SK-N-SH treated with all-trans-retinoic acid at 6 μM for 48 hours (cell line): ENCODE measurements around the gene CHCHD4.

Experiments used
- ATAC-seq: fragments of 200-7000 bp; cut with Tn5 transposase; 3 replicates; pipeline ENCODE4 v1.9.1; 2020; ENCODE audit warnings: mild to moderate bottlenecking, moderate library complexity
- ARNTL ChIP-seq: fragments of 450-650 bp; formaldehyde crosslinking; IDR thresholded peaks from 2 replicates; pipeline ENCODE4 v1.5.0; 2020; ENCODE audit warnings: low read depth, mild to moderate bottlenecking, moderate library complexity, borderline replicate concordance
- BACH2 ChIP-seq: fragments of 250-450 bp; sonication (Bioruptor Pico); IDR thresholded peaks from 2 replicates; pipeline ENCODE4 v1.9.0; 2021; ENCODE audit warnings: mild to moderate bottlenecking, borderline replicate concordance
- CSDC2 ChIP-seq: fragments of 250-450 bp; sonication (Bioruptor Pico); IDR thresholded peaks from 2 replicates; pipeline ENCODE4 v1.5.0; 2020; ENCODE audit warnings: mild to moderate bottlenecking, moderate library complexity
- ESRRG ChIP-seq: fragments of 250-450 bp; sonication (Bioruptor Pico); IDR thresholded peaks from 2 replicates; pipeline ENCODE4 v1.6.1; 2021; ENCODE audit warnings: mild to moderate bottlenecking
- ISL1 ChIP-seq: fragments of 250-450 bp; sonication (Bioruptor Pico); IDR thresholded peaks from 2 replicates; pipeline ENCODE4 v2.1.2; 2022; ENCODE audit warnings: mild to moderate bottlenecking, moderate library complexity
- OSR1 ChIP-seq: fragments of 250-450 bp; sonication (Bioruptor Pico); IDR thresholded peaks from 2 replicates; pipeline ENCODE4 v1.8.0; 2022; ENCODE audit warnings: moderate library complexity, mild to moderate bottlenecking, inconsistent platforms
- RARB ChIP-seq: fragments of 250-450 bp; sonication (Bioruptor Pico); IDR thresholded peaks from 2 replicates; pipeline ENCODE4 v1.8.0; 2021; ENCODE audit warnings: mild to moderate bottlenecking, moderate library complexity
- TOX ChIP-seq: fragments of 250-450 bp; sonication (Bioruptor Pico); IDR thresholded peaks from 2 replicates; pipeline ENCODE4 v1.8.0; 2021; ENCODE audit warnings: mild to moderate bottlenecking, moderate library complexity, borderline replicate concordance
- ZC3H10 ChIP-seq: fragments of 250-450 bp; sonication (Bioruptor Pico); IDR thresholded peaks from 2 replicates; pipeline ENCODE4 v1.5.1; 2021; ENCODE audit warnings: mild to moderate bottlenecking, moderate library complexity
- ZFP3 ChIP-seq: fragments of 250-450 bp; sonication (Bioruptor Pico); IDR thresholded peaks from 2 replicates; pipeline ENCODE4 v1.5.0; 2020; ENCODE audit warnings: mild to moderate bottlenecking, moderate library complexity
- ZFP30 ChIP-seq: fragments of 450-650 bp; formaldehyde crosslinking; IDR thresholded peaks from 2 replicates; pipeline ENCODE4 v1.5.0; 2022; ENCODE audit warnings: mild to moderate bottlenecking, moderate library complexity
- ZNF565 ChIP-seq: fragments of 450-650 bp; formaldehyde crosslinking; conservative IDR thresholded peaks from 2 replicates; pipeline ENCODE4 v1.5.0; 2020; ENCODE audit warnings: low read depth, mild to moderate bottlenecking, moderate library complexity
- ZNF70 ChIP-seq: fragments of 450-650 bp; formaldehyde crosslinking; IDR thresholded peaks from 2 replicates; pipeline ENCODE4 v1.5.0; 2020; ENCODE audit warnings: mild to moderate bottlenecking, moderate library complexity
- ZNF8 ChIP-seq: fragments of 450-650 bp; formaldehyde crosslinking; IDR thresholded peaks from 2 replicates; pipeline ENCODE4 v1.5.0; 2020; ENCODE audit warnings: mild to moderate bottlenecking, moderate library complexity
- TF ChIP-seq, protein P1 (sequence below): fragments of 250-450 bp; sonication (Bioruptor Pico); IDR thresholded peaks from 2 replicates; pipeline ENCODE4 v1.5.0; 2020; ENCODE audit warnings: mild to moderate bottlenecking, moderate library complexity
- TF ChIP-seq, protein P2 (sequence below): fragments of 250-450 bp; sonication (Bioruptor Pico); IDR thresholded peaks from 2 replicates; pipeline ENCODE4 v1.5.1; 2021; ENCODE audit warnings: mild to moderate bottlenecking, moderate library complexity
- TF ChIP-seq, protein P3 (sequence below): fragments of 250-450 bp; sonication (Bioruptor Pico); IDR thresholded peaks from 2 replicates; pipeline ENCODE4 v1.8.0; 2021; ENCODE audit warnings: low read depth, mild to moderate bottlenecking, moderate library complexity, borderline replicate concordance

Gene CHCHD4

DNA sequence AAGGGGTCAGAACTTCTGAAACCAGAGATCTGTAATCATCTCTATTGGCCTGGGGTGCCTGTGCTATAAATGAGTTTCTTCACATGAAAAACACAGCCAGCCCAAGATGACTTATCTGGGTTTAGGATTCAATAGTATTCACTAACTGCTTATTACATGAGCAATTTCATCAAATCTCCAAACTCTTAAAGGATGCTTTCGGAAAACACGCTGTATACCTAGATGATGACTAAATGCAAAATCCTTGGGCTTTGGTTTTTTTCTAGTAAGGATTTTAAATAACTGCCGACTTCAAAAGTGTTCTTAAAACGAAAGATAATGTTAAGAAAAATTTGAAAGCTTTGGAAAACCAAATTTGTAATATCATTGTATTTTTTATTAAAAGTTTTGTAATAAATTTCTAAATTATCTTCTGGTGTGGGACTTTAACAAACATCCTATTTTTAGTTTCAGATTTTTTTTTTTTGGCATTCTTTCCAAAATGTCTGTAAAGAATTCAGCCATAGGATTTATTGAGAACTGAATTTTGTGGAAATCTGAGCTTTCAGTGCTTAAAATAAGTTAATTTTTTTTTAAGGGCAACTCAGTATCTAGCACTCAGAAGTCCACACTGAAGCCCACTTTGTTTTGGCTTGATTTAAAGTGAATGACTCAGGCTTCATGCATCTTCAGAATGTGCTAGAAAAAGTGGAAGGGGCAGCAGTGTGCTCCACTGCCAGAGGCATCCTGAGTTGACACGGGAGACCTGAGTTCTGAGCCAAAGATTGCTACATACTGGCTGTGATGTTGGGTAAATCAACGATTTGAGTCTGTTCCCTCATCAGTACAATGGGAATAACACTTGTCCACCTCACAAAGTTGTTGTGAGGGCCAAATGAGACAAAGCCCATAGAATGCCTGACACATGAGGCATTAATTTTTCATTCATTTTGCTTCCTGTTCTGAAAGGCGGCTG lies 18.9 kb upstream of the CHCHD4 start:
- ATAC-seq: peak; percentile 73

DNA sequence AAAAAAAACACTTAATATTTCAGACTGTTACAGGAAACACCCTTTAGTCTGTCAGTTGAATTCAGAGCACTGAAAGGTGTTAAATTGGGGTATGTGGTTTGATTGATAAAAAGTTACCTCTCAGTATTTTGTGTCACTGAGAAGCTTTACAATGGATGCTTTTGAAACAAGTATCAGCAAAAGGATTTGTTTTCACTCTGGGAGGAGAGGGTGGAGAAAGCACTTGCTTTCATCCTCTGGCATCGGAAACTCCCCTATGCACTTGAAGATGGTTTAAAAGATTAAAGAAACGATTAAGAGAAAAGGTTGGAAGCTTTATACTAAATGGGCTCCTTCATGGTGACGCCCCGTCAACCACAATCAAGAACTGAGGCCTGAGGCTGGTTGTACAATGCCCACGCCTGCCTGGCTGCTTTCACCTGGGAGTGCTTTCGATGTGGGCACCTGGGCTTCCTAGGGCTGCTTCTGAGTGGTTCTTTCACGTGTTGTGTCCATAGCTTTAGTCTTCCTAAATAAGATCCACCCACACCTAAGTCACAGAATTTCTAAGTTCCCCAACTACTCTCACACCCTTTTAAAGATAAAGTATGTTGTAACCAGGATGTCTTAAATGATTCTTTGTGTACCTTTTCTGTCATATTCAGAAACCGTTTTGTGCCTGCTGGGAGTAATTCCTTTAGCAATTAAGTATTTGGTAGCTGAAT lies 18.0 kb upstream of the CHCHD4 start:
- ATAC-seq: no peak
- TF ChIP-seq ZC3H10 (CRISPR knock-in tag) (no peak), ISL1 (CRISPR knock-in tag) (no peak), TOX (no peak), RARB (CRISPR knock-in tag) (no peak), ZNF565 (CRISPR knock-in tag) (no peak), BACH2 (CRISPR knock-in tag) (no peak), ZFP30 (CRISPR knock-in tag) (no peak), ARNTL (no peak), ZNF70 (CRISPR knock-in tag) (no peak), ZNF8 (CRISPR knock-in tag) (no peak), ZFP3 (CRISPR knock-in tag) (no peak), OSR1 (CRISPR knock-in tag) (no peak)
- TF ChIP-seq, protein P1, sequence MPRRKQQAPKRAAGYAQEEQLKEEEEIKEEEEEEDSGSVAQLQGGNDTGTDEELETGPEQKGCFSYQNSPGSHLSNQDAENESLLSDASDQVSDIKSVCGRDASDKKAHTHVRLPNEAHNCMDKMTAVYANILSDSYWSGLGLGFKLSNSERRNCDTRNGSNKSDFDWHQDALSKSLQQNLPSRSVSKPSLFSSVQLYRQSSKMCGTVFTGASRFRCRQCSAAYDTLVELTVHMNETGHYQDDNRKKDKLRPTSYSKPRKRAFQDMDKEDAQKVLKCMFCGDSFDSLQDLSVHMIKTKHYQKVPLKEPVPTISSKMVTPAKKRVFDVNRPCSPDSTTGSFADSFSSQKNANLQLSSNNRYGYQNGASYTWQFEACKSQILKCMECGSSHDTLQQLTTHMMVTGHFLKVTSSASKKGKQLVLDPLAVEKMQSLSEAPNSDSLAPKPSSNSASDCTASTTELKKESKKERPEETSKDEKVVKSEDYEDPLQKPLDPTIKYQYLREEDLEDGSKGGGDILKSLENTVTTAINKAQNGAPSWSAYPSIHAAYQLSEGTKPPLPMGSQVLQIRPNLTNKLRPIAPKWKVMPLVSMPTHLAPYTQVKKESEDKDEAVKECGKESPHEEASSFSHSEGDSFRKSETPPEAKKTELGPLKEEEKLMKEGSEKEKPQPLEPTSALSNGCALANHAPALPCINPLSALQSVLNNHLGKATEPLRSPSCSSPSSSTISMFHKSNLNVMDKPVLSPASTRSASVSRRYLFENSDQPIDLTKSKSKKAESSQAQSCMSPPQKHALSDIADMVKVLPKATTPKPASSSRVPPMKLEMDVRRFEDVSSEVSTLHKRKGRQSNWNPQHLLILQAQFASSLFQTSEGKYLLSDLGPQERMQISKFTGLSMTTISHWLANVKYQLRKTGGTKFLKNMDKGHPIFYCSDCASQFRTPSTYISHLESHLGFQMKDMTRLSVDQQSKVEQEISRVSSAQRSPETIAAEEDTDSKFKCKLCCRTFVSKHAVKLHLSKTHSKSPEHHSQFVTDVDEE (CRISPR knock-in tag): no peak
- TF ChIP-seq, protein P2, sequence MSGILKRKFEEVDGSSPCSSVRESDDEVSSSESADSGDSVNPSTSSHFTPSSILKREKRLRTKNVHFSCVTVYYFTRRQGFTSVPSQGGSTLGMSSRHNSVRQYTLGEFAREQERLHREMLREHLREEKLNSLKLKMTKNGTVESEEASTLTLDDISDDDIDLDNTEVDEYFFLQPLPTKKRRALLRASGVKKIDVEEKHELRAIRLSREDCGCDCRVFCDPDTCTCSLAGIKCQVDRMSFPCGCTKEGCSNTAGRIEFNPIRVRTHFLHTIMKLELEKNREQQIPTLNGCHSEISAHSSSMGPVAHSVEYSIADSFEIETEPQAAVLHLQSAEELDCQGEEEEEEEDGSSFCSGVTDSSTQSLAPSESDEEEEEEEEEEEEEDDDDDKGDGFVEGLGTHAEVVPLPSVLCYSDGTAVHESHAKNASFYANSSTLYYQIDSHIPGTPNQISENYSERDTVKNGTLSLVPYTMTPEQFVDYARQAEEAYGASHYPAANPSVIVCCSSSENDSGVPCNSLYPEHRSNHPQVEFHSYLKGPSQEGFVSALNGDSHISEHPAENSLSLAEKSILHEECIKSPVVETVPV (CRISPR knock-in tag): no peak
- TF ChIP-seq, protein P3, sequence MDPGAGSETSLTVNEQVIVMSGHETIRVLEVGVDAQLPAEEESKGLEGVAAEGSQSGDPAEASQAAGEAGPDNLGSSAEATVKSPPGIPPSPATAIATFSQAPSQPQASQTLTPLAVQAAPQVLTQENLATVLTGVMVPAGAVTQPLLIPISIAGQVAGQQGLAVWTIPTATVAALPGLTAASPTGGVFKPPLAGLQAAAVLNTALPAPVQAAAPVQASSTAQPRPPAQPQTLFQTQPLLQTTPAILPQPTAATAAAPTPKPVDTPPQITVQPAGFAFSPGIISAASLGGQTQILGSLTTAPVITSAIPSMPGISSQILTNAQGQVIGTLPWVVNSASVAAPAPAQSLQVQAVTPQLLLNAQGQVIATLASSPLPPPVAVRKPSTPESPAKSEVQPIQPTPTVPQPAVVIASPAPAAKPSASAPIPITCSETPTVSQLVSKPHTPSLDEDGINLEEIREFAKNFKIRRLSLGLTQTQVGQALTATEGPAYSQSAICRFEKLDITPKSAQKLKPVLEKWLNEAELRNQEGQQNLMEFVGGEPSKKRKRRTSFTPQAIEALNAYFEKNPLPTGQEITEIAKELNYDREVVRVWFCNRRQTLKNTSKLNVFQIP (CRISPR knock-in tag): no peak
- TF ChIP-seq, all 23 proteins: peak for 0

More for the DNA sequence above, 18.9 kb upstream of the CHCHD4 start:
- peak; percentile 51; the same call in 1 of the 2 replicates for TF ChIP-seq CSDC2 (CRISPR knock-in tag)
- no peak for TF ChIP-seq ZNF8 (CRISPR knock-in tag)
- peak; percentile 35; the same call in 1 of the 2 replicates for TF ChIP-seq ZFP3 (CRISPR knock-in tag)
- TF ChIP-seq ISL1 (CRISPR knock-in tag): peak; percentile 64
- TF ChIP-seq TOX: no peak

DNA sequence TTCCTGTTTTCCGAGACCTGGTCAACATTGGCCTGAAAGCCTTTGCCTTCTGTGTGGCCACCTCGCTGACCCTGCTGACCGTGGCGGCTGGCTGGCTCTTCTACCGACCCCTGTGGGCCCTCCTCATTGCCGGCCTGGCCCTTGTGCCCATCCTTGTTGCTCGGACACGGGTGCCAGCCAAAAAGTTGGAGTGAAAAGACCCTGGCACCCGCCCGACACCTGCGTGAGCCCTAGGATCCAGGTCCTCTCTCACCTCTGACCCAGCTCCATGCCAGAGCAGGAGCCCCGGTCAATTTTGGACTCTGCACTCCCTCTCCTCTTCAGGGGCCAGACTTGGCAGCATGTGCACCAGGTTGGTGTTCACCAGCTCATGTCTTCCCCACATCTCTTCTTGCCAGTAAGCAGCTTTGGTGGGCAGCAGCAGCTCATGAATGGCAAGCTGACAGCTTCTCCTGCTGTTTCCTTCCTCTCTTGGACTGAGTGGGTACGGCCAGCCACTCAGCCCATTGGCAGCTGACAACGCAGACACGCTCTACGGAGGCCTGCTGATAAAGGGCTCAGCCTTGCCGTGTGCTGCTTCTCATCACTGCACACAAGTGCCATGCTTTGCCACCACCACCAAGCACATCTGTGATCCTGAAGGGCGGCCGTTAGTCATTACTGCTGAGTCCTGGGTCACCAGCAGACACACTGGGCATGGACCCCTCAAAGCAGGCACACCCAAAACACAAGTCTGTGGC lies 17.1 kb upstream of the CHCHD4 start:
- no peak for ATAC-seq
- TF ChIP-seq RARB (CRISPR knock-in tag): no peak
- no peak for TF ChIP-seq ESRRG (CRISPR knock-in tag)
- no peak for TF ChIP-seq ZFP3 (CRISPR knock-in tag)
- TF ChIP-seq, protein P1 (CRISPR knock-in tag): no peak
- TF ChIP-seq, protein P2 (CRISPR knock-in tag): no peak
